Activated CD4-positive, alpha-beta T cell treated with anti-CD3 and anti-CD28 coated beads for 48 hours (primary cell): Measurements from ENCODE around the gene ATP8A2.
"Not testable (repeated sequence)": the region's sequence is repeated elsewhere in the genome, so short reads cannot be mapped to it uniquely, and the experiment has no call there.

Experiments used
- DNase-seq: peaks from one replicate; pipeline ENCODE4 v3.0.0-alpha.2; 2020

Gene ATP8A2

DNA sequence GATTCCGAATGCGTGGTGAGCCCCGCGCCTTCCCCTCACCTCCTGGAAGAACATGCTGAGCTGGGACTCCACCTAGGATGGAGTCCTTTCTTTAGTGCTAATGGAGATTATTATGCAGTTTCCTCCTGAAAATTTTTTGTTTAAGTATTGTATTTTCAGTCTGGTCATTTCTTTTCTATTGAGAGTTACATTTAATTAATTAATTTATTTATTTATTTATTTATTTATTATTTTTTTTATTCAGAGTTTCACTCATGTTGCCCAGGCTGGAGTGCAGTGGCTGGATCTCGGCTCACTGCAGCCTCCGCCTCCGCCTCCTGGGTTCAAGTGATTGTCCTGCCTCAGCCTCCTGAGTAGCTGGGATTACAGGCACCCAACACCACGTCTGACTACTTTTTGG lies 400.8 kb downstream of the ATP8A2 start:
- not testable (repeated sequence) for DNase-seq

GRCh38 chr13:25774056-25774455 lies 402.3 kb downstream of the ATP8A2 start:
- DNase-seq = not testable (repeated sequence)

GRCh38 chr13:25775275-25775674 lies 403.5 kb downstream of the ATP8A2 start:
- no peak for DNase-seq

DNA sequence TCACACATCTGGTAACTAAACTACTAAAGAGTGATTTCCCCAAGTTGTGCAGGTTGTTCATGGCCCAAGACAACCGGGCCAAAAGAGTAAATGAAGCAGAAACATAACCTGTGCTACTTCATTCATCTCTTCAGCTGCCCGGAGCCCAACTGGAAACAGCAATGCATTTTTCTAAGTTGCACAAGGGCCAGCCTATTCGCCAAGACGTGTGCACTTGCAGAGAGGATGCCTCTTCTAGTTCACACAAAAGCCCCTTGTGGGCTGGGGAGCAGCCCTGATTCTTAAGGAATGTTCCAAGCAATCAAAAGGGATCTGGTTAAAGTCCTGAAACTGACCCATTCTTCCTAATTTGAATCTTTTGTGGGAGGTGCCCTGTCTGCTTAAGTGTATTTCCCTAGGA lies 404.2 kb downstream of the ATP8A2 start:
- no peak for DNase-seq

DNA sequence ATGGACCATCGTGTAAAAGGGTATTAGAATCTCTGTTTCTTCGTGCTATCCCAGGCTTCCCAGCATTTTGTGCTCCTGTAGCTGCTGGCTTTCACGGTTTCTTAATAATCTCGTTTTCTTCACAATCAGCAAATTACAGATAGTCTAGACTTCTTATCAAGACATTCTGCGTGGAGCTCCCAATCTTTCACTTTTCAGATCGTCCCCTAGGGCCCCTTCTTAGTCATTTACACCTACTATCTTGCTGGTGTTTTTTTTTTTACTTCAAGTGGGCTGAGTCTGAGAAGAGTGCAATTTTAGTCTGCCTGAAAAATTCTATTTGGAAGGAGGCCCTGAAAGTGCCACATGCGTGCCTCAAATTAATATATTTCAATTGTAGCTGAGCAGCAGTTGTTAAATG lies 404.9 kb downstream of the ATP8A2 start:
- DNase-seq = no peak

DNA sequence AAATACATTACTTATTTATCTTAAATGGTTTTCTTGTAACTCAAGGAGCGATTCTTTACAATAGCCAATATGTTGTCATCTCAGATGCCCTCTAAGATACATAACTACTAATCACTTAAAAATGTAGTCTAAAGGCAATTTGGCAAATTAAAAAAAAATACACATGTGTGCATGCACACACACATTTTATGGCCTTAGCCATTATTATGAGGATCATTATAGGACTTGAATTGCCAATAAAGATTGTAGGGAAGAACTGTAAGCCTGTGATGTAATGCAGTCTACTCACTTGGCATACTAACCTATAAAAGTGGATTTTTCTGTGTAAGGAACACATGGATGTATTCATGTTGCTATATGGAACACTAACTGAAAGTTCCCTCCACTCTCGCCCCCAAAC lies 405.7 kb downstream of the ATP8A2 start:
- no peak for DNase-seq

DNA sequence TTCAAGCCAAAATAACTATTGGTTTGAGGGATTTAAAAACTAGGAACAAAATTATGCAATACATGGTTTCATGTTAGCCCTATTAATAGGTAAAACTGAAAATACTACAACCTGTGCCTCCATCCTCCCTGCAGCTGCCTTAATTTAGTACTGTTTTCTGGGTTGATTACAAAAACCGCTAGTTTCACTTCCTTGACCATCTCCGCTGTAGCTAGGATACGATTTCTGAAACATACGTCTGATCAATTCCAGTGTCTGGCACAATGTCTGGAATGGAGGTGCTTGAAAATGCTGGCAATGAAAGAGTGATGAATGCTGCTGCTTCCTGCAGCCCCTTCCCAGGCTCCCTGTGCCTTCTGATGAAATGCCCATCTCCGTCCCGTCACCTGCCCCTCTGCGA lies 406.6 kb downstream of the ATP8A2 start:
- no peak for DNase-seq

DNA sequence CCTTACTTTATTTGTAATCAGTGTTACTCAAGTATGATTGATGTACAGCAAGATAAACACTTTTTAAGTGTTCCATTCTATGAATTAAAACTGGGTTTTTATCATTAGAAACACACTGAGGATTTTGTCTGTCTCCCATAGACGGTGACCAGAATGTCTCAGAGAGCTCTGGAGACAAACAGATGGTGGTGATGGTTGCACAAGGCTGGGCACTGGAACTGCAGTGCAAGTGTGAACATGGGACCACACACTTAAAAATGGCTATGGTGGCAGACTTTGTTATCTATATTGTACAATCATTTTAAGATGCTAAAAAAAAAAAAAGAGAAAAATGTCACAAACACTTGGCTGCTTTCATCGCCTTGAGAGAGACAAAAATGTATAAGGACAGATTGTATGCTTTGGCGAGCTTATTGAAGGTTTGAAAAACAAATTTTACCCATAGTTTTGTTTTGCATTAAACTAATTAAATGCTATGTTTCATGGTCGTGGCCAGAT lies 407.1 kb downstream of the ATP8A2 start:
- DNase-seq = no peak

- no peak for DNase-seq
Observed at GRCh38 chr13:25783076-25783475, 411.3 kb downstream of the ATP8A2 start.

DNA sequence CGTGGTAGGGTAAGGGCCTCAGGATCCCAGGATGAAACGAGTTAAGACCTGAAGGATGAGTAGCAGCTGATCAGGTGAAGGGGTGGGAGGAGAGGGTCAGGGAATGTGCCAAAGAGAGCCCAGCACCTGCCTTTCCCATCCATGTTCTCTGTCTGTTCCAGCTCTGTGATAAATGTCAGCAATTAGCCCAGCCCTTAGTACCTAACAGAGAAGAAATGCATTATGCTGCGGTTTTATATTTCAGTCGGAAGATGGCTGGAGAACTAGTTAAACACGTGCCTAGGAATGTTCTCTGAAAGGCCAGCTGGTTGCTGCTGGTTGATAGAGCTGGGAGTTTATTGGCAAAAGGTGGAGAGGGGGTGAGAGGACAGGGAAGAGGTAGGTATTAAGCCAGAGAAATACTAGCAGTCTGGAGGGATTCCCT lies 411.8 kb downstream of the ATP8A2 start:
- DNase-seq = no peak

- DNase-seq = no peak
Observed at GRCh38 chr13:25784119-25784518, 412.3 kb downstream of the ATP8A2 start.

- DNase-seq = not testable (repeated sequence)
Observed at GRCh38 chr13:25790137-25790536, 418.4 kb downstream of the ATP8A2 start.

DNA sequence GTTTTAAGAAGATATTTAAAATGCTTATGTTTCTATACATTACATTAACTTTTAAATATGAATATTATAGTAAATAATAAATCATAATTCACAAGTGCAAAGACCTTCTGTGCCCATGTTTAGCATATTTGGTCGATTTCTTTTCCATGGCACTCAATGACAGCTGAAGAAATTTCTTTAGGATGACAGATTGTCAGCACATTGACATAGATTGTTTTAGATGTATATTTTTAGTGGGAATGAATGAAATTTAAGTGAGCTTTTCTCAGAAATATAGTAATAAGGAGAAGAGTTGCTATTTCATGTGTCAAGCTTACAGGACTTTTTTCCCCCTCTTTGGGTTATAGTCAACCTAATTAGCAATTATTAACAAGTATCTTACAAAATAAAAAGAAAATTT lies 423.5 kb downstream of the ATP8A2 start:
- DNase-seq = no peak

- DNase-seq = no peak
Observed at GRCh38 chr13:25796474-25796873, 424.7 kb downstream of the ATP8A2 start.

DNA sequence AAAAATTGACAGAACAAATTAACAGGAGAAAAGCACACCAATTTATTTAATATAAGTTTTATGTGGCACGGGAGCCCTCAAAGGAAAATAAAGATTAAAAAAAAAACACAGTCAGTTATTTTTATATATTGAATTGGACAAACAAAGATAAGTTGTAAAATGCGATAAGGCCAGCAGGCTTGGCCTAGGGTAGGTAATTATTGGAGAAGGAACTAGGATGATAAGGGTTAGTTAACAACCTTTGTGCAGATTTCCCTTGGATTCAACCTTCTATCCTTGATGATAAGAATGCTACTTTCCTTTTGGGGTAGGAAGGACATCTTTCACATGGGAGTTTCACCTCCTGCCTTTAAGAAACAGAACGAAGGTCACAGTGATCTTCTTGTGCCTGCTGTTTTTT lies 427.2 kb downstream of the ATP8A2 start:
- no peak for DNase-seq

DNA sequence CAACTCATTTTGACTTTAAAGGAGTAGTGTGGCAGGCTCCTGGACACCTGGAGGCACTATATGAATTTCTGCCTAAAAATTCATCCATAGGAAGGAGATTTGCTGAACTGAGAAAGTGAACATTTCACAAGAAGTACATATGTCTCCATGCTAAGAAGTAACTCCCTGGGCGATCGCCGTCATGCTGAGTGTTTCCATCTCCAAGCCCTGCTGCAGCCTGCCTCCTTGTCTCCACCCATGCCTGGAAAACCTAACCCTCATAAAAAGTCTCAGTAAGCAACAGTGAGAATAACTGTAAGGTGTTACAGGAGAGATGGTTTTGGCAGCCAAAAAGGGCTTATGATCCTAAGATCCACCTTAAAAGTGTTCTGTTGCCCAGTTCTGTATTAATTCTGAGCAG lies 428.7 kb downstream of the ATP8A2 start:
- no peak for DNase-seq

DNA sequence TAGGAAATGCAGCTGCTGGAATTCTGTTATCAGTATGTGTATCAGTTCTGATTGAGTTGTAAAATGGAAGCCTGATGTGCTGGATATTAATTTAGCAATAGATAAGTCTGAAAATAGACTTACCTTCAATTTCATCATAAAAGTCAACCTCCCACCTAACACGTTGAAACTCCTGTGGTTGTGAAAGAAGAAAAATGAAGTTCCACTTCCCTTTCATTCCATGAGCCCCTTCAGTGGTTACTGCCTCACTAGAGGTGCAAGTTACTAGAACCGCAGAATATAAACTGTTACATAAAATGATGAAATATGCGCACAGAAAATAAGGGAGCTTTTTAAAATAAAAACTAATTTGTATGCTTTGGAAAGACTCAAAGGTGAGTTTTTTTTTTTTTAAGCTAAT lies 430.8 kb downstream of the ATP8A2 start:
- no peak for DNase-seq

- no peak for DNase-seq
Observed at GRCh38 chr13:25803641-25804040, 431.9 kb downstream of the ATP8A2 start.

GRCh38 chr13:25806264-25806974 lies 434.6 kb downstream of the ATP8A2 start:
- DNase-seq = no peak

GRCh38 chr13:25807562-25807961 lies 435.8 kb downstream of the ATP8A2 start:
- no peak for DNase-seq

- no peak for DNase-seq
Observed at GRCh38 chr13:25811506-25811905, 439.7 kb downstream of the ATP8A2 start.

- no peak for DNase-seq
Observed at GRCh38 chr13:25816239-25816638, 444.5 kb downstream of the ATP8A2 start.

GRCh38 chr13:25819856-25820530 lies 448.2 kb downstream of the ATP8A2 start:
- no peak for DNase-seq

DNA sequence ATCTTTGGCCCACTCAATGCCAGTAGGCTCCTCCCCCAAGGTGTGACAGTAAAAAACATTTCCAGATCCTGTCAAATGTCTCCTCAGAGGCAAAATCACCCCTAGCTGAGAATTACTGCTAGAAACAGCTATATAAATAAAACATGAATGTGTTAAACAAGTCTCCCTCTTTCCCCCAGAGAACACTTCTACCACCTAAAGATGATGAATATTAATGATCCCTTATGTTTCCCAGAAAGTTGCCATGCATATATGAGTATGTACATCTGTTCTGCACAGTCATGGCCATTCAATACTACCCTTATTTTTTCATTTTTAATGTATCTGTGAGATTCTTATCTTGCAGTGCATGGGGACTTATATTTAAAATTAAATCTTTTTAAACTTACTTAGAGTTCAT lies 450.0 kb downstream of the ATP8A2 start:
- DNase-seq = no peak

GRCh38 chr13:25827221-25827620 lies 455.4 kb downstream of the ATP8A2 start:
- DNase-seq = not testable (repeated sequence)
